Measurements from ENCODE around the gene MUS81.
"Not testable (repeated sequence)": the region's sequence is repeated elsewhere in the genome, so short reads cannot be mapped to it uniquely, and the experiment has no call there.

The MUS81 gene

GRCh38 chr11:65843811-65844210, 16.4 kb upstream of the MUS81 start:
- in situ Hi-C loops (cut with HindIII; ENCODE audit: low pct_ligation_motif_present, low sequenced_read_pairs) = no loop called here
- no peak for TF ChIP-seq CTCF (IDR thresholded peaks at IDR 0.05; ENCODE audit: low read depth, low read length, missing control alignments)
- DNase-seq = no peak
- H3K4me3 ChIP-seq (ENCODE audit: low read depth, low read length) = no peak overlapping the region
- no peaks in the 10 kb centered on the region for H3K27me3 ChIP-seq (replicated peaks)
- no peaks in the 10 kb centered on the region for H3K36me3 ChIP-seq (replicated peaks)
- no peak overlapping the region for H3K27ac ChIP-seq

GRCh38 chr11:65844231-65844872, 15.9 kb upstream of the MUS81 start:
- Histone ChIP-seq H3K27me3 (replicated peaks) (no peaks in the 10 kb centered on the region), H3K4me3 (ENCODE audit: low read depth, low read length) (no peak overlapping the region), H3K27ac (no peak overlapping the region), H3K36me3 (replicated peaks) (no peaks in the 10 kb centered on the region)
- in situ Hi-C loops (cut with HindIII; ENCODE audit: low pct_ligation_motif_present, low sequenced_read_pairs) = no loop called here
- DNase-seq = no peak
- no peak for TF ChIP-seq CTCF (IDR thresholded peaks at IDR 0.05; ENCODE audit: low read depth, low read length, missing control alignments)

GRCh38 chr11:65847746-65848145, 12.5 kb upstream of the MUS81 start:
- in situ Hi-C loops (cut with HindIII; ENCODE audit: low pct_ligation_motif_present, low sequenced_read_pairs) = no loop called here
- no peak overlapping the region for H3K4me3 ChIP-seq (ENCODE audit: low read depth, low read length)
- TF ChIP-seq CTCF (IDR thresholded peaks at IDR 0.05; ENCODE audit: low read depth, low read length, missing control alignments) = no peak
- no peak for DNase-seq
- no peak overlapping the region for H3K27ac ChIP-seq
- no peaks in the 10 kb centered on the region for H3K27me3 ChIP-seq (replicated peaks)
- peaks cover 20% of the 10 kb centered on the region for H3K36me3 ChIP-seq (replicated peaks)

GRCh38 chr11:65848693-65849092, 11.5 kb upstream of the MUS81 start:
- peaks cover 30% of the 10 kb centered on the region for H3K36me3 ChIP-seq (replicated peaks)
- H3K4me3 ChIP-seq (ENCODE audit: low read depth, low read length); H3K27me3 ChIP-seq (replicated peaks); DNase-seq; in situ Hi-C loops (cut with HindIII; ENCODE audit: low pct_ligation_motif_present, low sequenced_read_pairs); H3K27ac ChIP-seq: not testable (repeated sequence)

- H3K27me3 ChIP-seq (replicated peaks) = no peaks in the 10 kb centered on the region
- TF ChIP-seq CTCF (IDR thresholded peaks at IDR 0.05; ENCODE audit: low read depth, low read length, missing control alignments) = no peak
- H3K27ac ChIP-seq = no peak overlapping the region
- no peak overlapping the region for H3K4me3 ChIP-seq (ENCODE audit: low read depth, low read length)
- DNase-seq = no peak
- H3K36me3 ChIP-seq (replicated peaks) = peaks cover 36% of the 10 kb centered on the region
- in situ Hi-C loops (cut with HindIII; ENCODE audit: low pct_ligation_motif_present, low sequenced_read_pairs) = no loop called here
Measured at GRCh38 chr11:65849366-65849765, 10.9 kb upstream of the MUS81 start.

- in situ Hi-C loops (cut with HindIII; ENCODE audit: low pct_ligation_motif_present, low sequenced_read_pairs) = no loop called here
- no peak for TF ChIP-seq CTCF (IDR thresholded peaks at IDR 0.05; ENCODE audit: low read depth, low read length, missing control alignments)
- no peak for DNase-seq
- Histone ChIP-seq H3K4me3 (ENCODE audit: low read depth, low read length) (no peak overlapping the region), H3K36me3 (replicated peaks) (peaks cover 39% of the 10 kb centered on the region), H3K27me3 (replicated peaks) (no peaks in the 10 kb centered on the region), H3K27ac (no peak overlapping the region)
Measured at GRCh38 chr11:65849771-65850216, 10.4 kb upstream of the MUS81 start.

Measured in brain microvascular endothelial cell (primary cell).